ENCODE data around the gene MKLN1.
"Not testable (repeated sequence)": the region's sequence is repeated elsewhere in the genome, so short reads cannot be mapped to it uniquely, and the experiment has no call there.

Gene MKLN1

GRCh38 chr7:131327626-131328376, at the start of gene MKLN1:
Gene MKLN1, plus strand, starts transcription at chr7:131327876. Its CDS starts 24 bp downstream, at chr7:131327900.
- peak; percentile 78 for DNase-seq

DNA sequence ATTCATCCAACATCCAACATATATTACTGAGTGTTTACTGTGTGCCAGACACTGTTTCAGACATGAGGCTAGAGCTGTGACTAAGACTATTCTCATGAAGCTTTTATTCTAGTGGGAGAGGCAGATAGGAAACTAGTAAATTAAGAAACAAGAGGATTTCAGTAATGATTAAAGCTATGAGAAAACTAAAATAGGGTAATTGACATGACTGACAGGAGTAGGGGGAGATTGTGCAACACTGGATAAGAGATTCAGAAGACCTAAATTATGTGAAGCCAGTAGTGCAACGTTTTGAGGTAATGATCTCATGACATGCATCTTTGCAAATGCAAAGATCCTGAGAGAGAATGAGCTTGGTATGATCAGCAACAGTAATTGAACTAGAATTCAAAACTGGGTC, 48.6 kb upstream of the MKLN1 start:
- DNase-seq: no peak

DNA sequence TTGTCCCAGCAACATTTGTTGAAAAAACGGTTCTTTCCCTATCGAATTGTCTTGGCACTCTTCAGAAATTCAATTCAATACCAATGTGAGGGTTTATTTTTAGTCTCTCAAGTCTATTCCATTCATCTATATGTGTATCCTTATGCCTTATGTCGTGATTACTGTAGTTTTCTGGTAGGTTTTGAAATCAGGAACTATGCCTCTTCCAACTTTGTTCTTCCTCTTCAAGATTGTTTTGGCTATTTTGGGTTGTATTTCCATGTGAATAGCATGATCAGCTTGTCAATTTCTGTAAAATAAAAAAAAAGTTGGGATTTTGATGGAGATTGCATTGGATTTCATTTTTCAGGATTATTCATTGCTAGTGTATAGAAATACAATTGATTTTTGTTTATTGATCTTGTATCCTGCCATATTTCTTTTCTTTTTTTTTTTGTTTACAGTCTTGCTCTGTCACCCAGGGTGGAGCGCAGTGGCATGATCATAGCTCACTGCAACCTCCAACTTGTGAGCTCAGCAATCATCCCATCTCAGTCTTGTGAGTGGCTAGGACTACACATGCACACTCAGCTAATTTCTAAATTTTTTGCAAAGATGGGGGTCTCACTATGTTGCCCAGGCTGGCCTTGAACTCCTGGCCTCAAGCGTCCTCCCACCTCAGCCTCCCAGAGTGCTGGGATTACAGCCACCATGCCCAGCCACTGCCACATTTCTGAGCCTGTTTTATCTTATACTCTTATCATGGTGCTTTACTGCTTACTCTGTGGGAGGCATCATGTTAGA, 46.2 kb upstream of the MKLN1 start:
- no peak for DNase-seq

DNA sequence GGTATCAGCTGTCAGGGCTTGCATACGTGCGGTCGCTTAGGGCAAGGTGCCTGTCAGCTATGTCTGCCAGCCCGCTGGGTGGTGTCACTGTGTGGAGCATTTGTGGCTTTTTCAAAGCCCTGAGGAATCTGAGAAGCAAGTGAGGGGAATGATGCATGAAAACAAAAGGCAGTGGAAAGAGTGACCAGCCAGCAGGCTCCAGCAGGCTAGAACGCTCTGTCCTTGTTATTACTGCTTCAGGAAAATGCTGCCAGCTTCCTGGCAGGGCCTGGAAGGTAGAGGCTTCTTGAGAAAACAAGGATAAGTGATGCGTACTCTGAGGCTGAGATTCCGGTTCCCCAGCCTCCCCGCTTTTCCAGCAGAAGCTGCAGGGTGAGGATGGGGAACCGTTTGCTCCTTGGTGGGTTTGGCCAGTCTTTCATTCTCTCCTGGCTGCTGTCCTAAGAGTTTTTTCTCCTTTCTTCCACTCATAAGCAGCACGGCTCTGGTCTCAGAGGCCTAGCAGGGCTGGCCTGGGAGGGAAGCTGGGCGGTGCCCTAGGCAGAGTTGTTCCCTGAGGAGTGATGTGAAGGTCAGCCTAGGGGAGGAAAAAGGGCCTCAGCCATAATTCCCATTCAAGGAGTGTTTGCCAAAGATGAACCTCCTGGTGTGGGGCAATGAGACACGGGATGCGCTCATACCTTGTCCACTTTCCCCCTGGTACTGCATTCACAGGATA, 42.8 kb upstream of the MKLN1 start:
- DNase-seq: no peak

GRCh38 chr7:131285556-131285955, 42.1 kb upstream of the MKLN1 start:
- DNase-seq: no peak

GRCh38 chr7:131288450-131288849, 39.2 kb upstream of the MKLN1 start:
- no peak for DNase-seq

- no peak for DNase-seq
These were observed 38.6 kb upstream of the MKLN1 start for GRCh38 chr7:131289051-131289450.

DNA sequence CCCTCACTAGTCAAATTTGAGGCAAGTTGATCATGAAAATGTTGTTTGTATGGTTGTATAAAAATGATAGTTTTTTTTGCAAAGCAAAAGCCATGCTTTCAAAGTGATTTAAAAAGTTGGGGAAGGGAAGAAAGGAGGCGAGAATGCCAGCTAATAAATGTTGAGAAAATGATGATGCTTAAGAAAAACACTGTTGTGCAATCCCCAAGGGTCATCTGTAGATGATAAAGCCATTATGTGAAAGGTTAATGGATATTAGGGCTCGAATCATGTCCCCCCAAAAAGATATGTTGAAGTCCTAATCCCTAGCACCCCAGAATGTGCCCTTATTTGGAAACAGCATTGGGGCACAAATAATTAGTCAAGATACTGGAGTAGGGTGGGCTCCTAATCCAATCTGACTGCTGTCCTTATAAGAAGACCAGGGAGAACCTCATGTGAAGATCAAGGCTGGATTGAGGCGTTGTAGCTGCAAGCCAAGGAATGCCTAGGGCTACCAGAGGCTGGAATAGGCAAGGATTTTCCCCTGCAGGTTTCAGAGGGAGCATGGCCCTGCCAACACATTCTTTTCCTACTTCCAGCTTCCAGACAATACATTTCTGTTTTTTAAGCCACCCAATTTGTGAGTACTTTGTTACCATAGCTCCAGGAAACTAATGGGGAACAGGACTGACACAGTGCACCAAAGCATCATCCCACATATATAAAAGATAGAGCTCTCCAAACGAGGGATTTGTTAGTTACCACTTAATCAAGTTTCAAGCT, 35.4 kb upstream of the MKLN1 start:
- no peak for DNase-seq

GRCh38 chr7:131293018-131293417, 34.7 kb upstream of the MKLN1 start:
- no peak for DNase-seq

- no peak for DNase-seq
These were observed 33.1 kb upstream of the MKLN1 start for GRCh38 chr7:131294553-131294952.

DNA sequence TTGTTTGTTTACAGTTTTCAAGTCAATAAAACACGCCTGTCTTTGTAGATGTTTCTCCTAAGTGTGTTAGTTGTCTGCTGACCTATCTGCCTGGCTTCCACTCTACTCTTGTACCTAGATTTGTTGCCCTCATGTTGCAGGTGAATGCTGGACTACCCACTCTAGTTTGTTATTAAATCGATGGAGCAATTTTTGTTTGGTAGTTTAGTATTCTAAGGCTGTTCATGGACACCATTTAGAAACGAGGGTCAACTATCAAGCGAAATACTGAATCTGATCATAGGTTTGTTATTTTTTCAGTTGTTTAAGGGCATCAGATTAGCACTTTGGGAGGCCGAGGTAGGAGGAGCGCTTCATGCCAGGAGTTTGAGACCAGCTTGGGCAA, 29.1 kb upstream of the MKLN1 start:
- DNase-seq: no peak

GRCh38 chr7:131299074-131299473, 28.6 kb upstream of the MKLN1 start:
- no peak for DNase-seq

DNA sequence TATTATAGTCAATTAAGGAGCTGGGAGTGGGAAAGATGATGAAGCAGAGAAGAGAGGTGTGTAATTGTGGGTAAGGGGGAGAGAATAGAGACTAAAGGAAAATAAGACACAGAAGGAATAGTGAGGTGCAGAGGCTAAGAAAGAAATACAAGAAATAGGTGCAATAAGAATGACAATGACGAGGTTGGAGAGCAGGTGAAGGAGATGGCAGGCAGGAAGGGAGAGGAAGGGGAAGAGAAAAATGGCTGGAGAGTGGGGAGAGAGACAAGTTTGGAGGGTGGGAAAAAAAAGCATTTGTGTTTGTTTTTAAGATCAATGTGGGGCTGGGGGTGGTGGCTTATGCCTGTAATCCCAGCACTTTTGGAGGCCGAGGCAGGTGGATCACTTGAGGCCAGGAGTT, 27.6 kb upstream of the MKLN1 start:
- no peak for DNase-seq

DNA sequence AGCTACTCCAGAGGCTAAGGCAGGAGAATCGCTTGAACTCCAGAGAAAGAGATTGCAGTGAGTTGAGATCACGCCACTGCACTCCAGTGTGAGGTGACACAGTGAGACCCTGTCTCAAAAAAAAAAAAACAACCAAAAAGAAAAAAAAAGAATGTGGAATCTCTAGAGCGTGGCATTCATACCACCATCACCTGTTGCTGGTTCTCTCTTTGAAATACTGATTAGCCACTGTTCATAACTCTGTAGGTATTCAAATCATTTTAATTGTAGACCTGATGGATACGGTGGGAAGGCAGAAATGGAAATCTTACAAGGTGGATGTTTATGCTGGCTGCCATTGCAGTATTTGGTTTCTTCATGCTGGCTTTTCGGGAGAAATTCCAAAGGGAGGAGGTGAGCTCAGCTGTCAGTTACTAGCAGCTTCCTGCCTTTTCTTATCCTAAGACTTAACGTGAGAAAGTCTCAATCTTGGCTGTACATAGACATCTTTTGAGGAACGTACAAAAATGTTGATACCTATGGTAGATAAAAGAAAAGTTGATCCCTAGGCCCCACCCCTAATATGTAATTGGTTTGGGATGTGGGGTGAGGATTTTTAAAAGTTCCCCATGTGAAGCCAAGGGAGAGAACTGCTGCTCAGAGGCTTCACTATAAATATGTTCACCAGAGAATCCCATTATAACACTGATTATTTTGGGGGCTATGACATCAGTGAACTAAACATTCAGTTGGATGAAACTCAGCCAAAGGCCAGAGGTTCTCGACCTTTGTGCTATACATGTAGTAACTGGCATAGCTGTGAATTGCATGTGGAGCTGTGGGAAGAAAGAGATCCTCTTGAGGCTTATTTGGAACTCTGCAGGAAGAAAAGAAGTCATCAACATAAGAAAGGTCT, 26.9 kb upstream of the MKLN1 start:
- DNase-seq: no peak

GRCh38 chr7:131302446-131302845, 25.2 kb upstream of the MKLN1 start:
- DNase-seq: no peak

DNA sequence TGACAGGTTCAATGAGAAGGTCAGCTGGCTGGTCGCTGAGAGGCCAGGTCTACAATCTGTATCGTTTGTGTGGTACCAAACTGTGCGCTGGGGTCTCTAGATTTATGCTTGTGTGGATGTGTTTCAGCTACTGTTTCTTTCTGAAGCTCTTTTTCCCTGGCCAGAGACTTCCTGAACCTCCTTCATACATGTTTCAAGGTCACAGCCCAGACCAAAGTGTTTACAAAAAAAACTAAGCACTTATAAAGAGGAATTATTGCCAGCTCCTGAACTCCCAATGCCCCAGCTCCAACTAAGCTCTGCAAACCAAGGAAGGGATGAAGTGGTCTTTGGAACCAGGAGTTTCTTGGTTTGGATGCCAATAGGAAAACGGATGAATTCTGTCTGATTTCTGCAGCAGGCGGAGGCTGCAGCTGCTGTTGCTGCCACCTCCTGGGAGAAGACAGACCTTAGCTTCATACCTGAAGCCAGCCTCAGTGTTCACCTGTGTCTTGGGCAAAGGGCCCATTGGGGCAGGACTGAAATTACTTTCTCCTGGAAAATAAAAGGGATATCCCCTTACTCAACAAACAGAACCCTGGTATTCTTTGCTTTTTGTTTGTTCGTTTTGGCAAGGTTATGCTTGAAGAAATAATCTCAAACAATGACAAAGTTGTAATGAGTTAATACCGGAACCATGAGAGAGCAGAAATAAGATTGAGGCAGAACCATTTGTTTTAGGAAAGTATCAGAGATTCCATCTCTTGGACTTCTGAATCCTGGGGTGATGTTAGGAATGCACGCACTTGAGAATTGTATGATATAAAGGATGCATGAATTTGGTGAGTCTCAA, 24.6 kb upstream of the MKLN1 start:
- no peak for DNase-seq

DNA sequence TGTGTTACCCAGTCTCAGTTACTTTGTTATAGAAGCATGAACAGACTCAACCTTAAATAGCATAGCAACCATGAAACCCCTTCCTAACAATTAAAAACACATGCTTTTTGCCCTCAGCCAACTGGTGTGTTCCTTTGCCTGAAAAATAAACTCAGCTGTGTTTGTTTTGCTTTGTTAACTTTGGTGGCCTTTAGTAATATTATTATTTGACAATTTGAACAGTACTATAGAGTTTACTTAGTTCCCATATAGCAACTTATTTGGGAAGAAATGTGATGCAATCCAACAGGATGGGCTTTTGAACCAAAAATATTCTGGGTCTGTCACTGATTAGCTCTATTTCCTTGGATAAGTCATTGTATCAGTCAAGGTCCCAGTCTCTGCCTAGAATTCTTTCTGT, 22.5 kb upstream of the MKLN1 start:
- no peak for DNase-seq

DNA sequence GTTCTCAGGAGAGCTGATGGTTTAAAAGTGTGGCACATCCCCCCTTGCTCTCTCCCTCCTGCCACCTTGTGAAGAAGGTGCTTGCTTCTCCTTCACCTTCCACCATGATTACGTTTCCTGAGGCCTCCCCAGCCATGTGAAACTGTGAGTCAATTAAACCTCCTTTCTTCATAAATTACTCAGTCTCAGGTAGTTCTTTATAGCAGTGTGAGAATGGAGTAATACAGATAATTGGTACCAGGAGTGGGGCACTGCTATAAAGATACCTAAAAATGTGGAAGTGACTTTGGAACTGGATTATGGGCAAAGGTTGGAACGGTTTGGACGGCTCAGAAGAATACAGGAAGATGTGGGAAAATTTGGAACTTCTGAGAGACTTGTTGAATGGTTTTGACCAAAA, 21.6 kb upstream of the MKLN1 start:
- DNase-seq: not testable (repeated sequence)

GRCh38 chr7:131306777-131307176, 20.9 kb upstream of the MKLN1 start:
- DNase-seq: no peak

GRCh38 chr7:131307627-131308026, 20.0 kb upstream of the MKLN1 start:
- DNase-seq: no peak

GRCh38 chr7:131312838-131313237, 14.8 kb upstream of the MKLN1 start:
- no peak for DNase-seq
